HPDE6-E6E7 (cell line): ENCODE results near the gene MED16.
"Not testable (repeated sequence)": the region's sequence is repeated elsewhere in the genome, so short reads cannot be mapped to it uniquely, and the experiment has no call there.

Source experiments
- DNase-seq: peaks from one replicate; pipeline ENCODE4 v3.0.0; 2011; ENCODE audit warnings: missing footprints; ENCODE audit errors: extremely low spot score

Gene MED16

GRCh38 chr19:829129-829758, 63.7 kb downstream of the MED16 start:
- no peak for DNase-seq

- no peak for DNase-seq
Measured at GRCh38 chr19:827710-828321, 65.2 kb downstream of the MED16 start, which contains the start of gene AZU1. AZU1 (plus strand) TSS chr19:827837; CDS start chr19:827847, 10 bp downstream.

GRCh38 chr19:827314-827709, 65.7 kb downstream of the MED16 start:
- DNase-seq = no peak

GRCh38 chr19:825897-826644, 66.9 kb downstream of the MED16 start:
- DNase-seq = no peak

- DNase-seq = no peak
Measured at GRCh38 chr19:824885-825284, 68.1 kb downstream of the MED16 start.

GRCh38 chr19:823565-824121, 69.3 kb downstream of the MED16 start:
- DNase-seq = no peak

GRCh38 chr19:821825-822503, 71.0 kb downstream of the MED16 start, which contains the start of gene PLPPR3:
PLPPR3 (minus strand) TSS chr19:821955; CDS start chr19:821559, 396 bp downstream.
- no peak for DNase-seq

- no peak for DNase-seq
Measured at GRCh38 chr19:821231-821824, 71.7 kb downstream of the MED16 start.

- DNase-seq = not testable (repeated sequence)
Measured at GRCh38 chr19:820212-820611, 72.8 kb downstream of the MED16 start.
